GM18870 (cell line): ENCODE results near the gene ST3GAL5.
"Not testable (repeated sequence)": the region's sequence is repeated elsewhere in the genome, so short reads cannot be mapped to it uniquely, and the experiment has no call there.

ENCODE experiments used
- ATAC-seq: cut with Tn5 transposase; IDR thresholded peaks from one replicate; pipeline ENCODE4 v1.9.1; 2021; ENCODE audit warnings: moderate library complexity; ENCODE audit not compliant: unreplicated experiment

Gene ST3GAL5

GRCh38 chr2:85888684-85889626 is at the start of gene ST3GAL5:
TSS of gene ST3GAL5 (minus strand) at chr2:85888990. CDS start at chr2:85888905, 85 bp downstream.
- peak; percentile 66 for ATAC-seq

- no peak for ATAC-seq
Measured at GRCh38 chr2:85938456-85938855, 49.7 kb upstream of the ST3GAL5 start.

- no peak for ATAC-seq
Measured at GRCh38 chr2:85937069-85937439, 48.3 kb upstream of the ST3GAL5 start.

GRCh38 chr2:85936421-85937068 is 47.8 kb upstream of the ST3GAL5 start:
- ATAC-seq: no peak

DNA sequence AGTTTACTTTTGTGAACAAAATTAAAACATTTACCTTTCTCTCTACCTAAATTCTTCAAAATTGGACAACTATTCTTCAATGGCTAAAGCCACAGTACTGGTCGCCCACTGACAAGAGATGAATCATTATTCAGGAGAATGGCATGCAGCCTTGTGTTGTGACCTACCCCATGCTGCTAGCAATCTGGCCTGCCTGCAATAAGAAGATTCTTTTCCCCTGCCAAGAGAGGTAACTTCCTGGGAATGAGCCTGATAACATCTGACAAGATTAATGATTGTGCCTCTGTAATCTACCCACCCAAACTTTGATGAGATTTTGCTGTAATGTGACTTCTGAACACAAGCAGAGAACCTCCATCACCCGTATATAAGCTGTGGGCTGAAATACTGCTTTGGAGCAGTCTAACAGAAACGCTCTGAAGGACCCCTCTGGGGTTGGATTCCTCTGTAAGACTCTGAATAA is 47.0 kb upstream of the ST3GAL5 start:
- ATAC-seq: no peak

DNA sequence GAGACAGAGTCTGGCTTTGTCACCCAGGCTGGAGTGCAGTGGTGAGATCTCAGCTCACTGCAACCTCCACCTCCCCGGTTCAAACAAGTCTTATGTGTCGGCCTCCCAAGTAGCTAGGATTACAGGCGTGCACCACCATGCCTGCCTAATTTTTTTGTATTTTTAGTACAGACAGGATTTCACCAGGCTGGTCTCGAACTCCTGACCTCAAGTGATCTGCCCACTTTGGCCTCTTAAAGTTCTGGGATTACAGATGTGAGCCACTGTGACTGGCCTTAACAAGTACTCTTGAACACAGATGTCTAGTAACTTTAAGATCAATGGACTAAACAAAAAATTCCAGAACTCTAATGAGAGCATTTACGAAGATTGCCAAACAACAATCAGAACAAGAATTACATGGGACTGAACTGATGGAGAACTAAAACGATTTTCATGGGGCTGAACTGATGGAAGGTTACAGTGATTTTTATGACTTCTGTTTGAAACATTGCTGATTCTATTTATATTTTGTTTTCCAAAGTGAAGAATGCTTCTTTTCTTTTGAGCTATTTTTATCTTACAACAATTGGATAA is 46.5 kb upstream of the ST3GAL5 start:
- no peak for ATAC-seq

GRCh38 chr2:85933753-85934594 is 45.2 kb upstream of the ST3GAL5 start:
- no peak for ATAC-seq

DNA sequence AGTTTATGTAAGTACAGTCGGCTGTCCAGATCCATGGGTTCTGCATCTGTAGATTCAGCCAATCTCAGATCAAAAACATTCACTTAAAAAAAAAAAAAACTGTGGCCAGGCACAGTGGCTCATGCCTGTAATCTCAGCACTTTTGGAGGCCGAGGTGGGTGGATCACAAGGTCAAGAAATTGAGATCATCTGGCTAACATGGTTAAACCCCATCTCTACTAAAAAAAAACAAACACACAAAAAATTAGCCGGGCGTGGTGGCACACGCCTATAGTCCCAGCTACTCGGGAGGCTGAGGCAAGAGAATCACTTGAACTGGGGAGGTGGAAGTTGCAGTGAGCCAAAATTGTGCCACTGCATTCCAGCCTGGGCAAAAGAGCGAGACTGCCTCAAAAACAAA is 42.4 kb upstream of the ST3GAL5 start:
- ATAC-seq: not testable (repeated sequence)

GRCh38 chr2:85930129-85931124 is 41.6 kb upstream of the ST3GAL5 start:
- no peak for ATAC-seq

- no peak for ATAC-seq
Measured at GRCh38 chr2:85929096-85930050, 40.6 kb upstream of the ST3GAL5 start.

DNA sequence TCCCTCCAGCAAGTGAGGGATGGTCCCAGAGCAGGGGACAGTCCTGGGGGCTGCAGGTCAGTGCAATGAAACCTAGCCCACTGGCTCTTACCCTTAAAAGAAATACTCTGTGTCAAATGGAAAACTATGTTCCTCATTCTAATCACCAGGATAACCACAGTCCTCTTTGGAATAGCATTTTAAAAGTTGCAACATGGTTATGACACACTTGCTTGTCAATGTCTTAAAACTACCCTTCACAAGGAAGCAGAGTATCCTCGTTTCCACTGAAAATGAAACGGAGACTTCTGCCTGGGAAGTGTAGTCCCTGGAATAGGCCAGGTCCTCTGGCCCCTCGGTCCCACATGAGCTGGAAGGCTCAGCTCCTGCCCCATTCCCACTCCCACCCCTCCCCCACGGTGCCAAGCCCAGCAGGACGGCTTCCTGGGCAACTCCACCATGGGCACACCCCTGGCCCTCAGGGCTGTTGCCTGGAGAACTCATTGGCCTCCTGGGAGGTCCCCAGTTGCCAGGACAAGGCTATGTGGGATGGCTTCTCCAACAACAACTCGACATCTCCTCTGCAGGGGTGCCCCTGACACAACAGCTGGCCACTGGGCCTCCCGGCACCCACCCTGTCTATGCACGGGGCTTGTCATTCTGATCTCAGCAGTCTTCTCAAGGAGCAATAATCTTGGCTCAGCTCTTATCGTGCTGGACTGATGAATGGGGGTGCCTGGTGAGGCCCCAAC is 38.3 kb upstream of the ST3GAL5 start:
- no peak for ATAC-seq

DNA sequence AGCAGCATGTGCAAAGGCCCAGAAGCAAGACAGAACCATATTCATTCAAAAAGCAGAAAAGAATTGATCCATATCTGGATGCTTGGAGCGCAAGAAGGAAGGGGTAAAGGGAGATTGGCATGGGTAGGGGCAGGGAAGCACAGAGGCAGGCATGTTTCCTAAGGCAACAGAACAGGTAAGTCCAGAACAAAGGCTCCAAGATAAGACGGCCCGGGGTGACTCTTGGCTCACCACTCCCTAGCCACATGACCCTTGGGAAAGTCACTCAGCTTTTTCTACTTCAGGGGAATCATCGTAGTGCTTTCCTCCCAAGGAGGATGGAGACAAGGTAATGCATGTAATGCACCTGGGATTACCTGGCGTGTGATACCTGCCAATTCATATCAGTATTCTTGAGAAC is 37.7 kb upstream of the ST3GAL5 start:
- ATAC-seq: no peak

DNA sequence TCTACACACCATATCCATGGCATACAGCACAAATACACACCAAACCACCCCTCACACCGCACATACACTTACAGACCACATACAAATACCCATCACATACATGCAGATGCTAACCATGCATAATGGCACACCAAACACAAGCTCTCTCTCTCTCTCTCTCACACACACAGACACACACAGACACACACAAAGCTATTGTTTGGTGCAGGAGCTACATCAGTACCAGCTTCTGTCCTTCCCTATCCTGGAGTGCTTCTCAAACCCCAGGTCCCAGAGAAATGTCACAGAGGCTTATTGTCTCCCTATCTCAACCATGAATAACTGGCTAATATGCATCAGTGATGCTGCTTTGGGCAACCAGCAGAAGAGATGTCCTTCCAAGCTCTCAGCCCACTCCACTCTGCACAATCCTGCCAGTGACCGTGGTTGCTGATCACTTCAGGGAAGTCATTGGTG is 36.5 kb upstream of the ST3GAL5 start:
- no peak for ATAC-seq

- no peak for ATAC-seq
Measured at GRCh38 chr2:85924522-85924921, 35.7 kb upstream of the ST3GAL5 start.

DNA sequence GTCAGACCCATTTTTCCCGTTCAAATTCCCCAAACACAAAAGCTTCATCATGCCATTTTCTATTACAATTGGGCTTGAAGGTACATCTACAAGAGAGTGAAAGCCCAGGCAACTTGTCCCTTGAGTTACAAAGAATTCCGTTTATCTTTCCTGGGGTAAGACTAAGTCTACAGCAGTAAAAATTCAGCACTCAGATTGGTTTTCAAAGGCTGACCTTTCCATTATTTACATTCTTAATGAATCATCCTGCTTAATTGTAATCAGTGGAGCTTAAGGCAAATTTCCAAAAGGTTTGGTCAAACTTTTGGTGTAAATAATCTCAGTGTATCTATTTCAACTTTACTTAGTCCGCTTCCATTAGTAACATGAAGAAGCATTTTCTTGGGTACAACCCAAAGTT is 33.4 kb upstream of the ST3GAL5 start:
- no peak for ATAC-seq

GRCh38 chr2:85921659-85922058 is 32.9 kb upstream of the ST3GAL5 start:
- ATAC-seq: no peak

- ATAC-seq: no peak
Measured at GRCh38 chr2:85920810-85921545, 32.2 kb upstream of the ST3GAL5 start.
